Measurements from ENCODE around the gene SPPL2A. TPM values are rescaled to one million over a fixed set of nuclear protein-coding genes. Genes with fewer than 3 reads are reported as not detected.

The SPPL2A gene
- total RNA-seq, 1 experiment from 2014 or later = 64.4 TPM

DNA sequence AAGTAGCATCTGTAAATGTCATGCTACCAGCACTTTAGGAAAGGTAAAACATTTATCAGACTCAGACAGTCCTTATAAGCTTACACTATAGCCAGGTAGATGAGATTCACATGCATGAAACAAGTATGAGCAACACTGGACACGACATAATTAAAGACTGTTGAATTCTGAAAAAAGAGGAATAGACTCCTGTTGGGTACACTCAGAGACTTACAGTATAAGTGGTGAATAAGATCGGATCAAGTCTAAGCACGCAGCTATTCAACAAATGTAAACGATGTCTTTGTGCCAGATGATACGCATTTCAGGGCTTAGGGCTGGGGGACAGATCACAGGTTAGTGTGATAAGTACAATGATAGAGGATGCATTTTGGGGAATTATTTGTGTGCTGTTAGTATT is 43.2 kb upstream of the SPPL2A start:
- Histone ChIP-seq H3K23ac (ENCODE audit: insufficient read length, low read depth, low read length) (no peak overlapping the region), H3K27me3 (ENCODE audit: insufficient read depth, low read length) (no peaks in the 10 kb centered on the region), H2BK15ac (ENCODE audit: low read depth, low read length) (no peak overlapping the region), H3K4me2 (ENCODE audit: insufficient read depth, insufficient read length, low read length) (no peak overlapping the region), H2AK5ac (ENCODE audit: insufficient read length, low read length) (no peak overlapping the region), H2BK120ac (ENCODE audit: low read depth, low read length, poor library complexity, severe bottlenecking) (no peak overlapping the region), H3K18ac (ENCODE audit: insufficient read length, low read depth, low read length) (no peak overlapping the region), H3K14ac (ENCODE audit: insufficient read depth, low read length) (no peak overlapping the region), H3K23me2 (ENCODE audit: insufficient read length, low read depth, low read length, poor library complexity, severe bottlenecking) (no peaks in the 10 kb centered on the region), H4K91ac (ENCODE audit: insufficient read length, low read depth, low read length) (no peak overlapping the region), H2AFZ (ENCODE audit: low read length) (no peak overlapping the region), H3K79me1 (ENCODE audit: insufficient read depth, low read depth, low read length, poor library complexity, severe bottlenecking) (no peaks in the 10 kb centered on the region), H3K56ac (ENCODE audit: insufficient read length, low read depth, low read length) (no peak overlapping the region), H4K5ac (ENCODE audit: insufficient read length, low read depth, low read length) (no peak overlapping the region), H3K27ac (ENCODE audit: insufficient read length, low read depth, low read length) (no peak overlapping the region), H2BK20ac (ENCODE audit: low read depth, low read length, poor library complexity, severe bottlenecking) (no peak overlapping the region), H3K4ac (ENCODE audit: low read depth, low read length) (no peak overlapping the region), H3K79me2 (ENCODE audit: insufficient read depth, low read length) (no peaks in the 10 kb centered on the region), H4K8ac (replicated peaks; ENCODE audit: insufficient read length, low read depth, low read length) (no peak overlapping the region), H3K9ac (ENCODE audit: extremely low read depth, insufficient read length, low read length) (no peak overlapping the region), H3T11ph (ENCODE audit: low read length) (no peak overlapping the region), H4K20me1 (ENCODE audit: control insufficient read depth, insufficient read depth, insufficient read length) (no peaks in the 10 kb centered on the region), H2BK12ac (ENCODE audit: insufficient read length, low read depth, low read length) (no peak overlapping the region), H2BK5ac (ENCODE audit: insufficient read length, low read length) (no peak overlapping the region), H3K9me3 (ENCODE audit: control insufficient read depth, low read depth, low read length) (no peaks in the 10 kb centered on the region), H3K4me1 (ENCODE audit: insufficient read depth, low read length) (no peaks in the 10 kb centered on the region)
- TF ChIP-seq, protein P1, sequence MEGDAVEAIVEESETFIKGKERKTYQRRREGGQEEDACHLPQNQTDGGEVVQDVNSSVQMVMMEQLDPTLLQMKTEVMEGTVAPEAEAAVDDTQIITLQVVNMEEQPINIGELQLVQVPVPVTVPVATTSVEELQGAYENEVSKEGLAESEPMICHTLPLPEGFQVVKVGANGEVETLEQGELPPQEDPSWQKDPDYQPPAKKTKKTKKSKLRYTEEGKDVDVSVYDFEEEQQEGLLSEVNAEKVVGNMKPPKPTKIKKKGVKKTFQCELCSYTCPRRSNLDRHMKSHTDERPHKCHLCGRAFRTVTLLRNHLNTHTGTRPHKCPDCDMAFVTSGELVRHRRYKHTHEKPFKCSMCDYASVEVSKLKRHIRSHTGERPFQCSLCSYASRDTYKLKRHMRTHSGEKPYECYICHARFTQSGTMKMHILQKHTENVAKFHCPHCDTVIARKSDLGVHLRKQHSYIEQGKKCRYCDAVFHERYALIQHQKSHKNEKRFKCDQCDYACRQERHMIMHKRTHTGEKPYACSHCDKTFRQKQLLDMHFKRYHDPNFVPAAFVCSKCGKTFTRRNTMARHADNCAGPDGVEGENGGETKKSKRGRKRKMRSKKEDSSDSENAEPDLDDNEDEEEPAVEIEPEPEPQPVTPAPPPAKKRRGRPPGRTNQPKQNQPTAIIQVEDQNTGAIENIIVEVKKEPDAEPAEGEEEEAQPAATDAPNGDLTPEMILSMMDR (conservative IDR thresholded peaks at IDR 0.05) = no peak
- Mint-ChIP-seq H3K9me3 (no peaks in the 10 kb centered on the region), H3K36me3 (ENCODE audit: insufficient read depth in 1 of 3, low read depth in 3 of 3) (no peaks in the 10 kb centered on the region; a peak in 1 of 7 replicates), H3K4me3 (no peak overlapping the region), H3K27me3 (ENCODE audit: low read depth) (no peaks in the 10 kb centered on the region; the same call in 1 of the 2 replicates), H3K27ac (no peak overlapping the region), H3K4me1 (peaks cover 7 to 8% of the 10 kb centered on the region in 2 experiments)
- no peak for DNase-seq
- no CpG with 5 or more reads among the region's 5 CpGs for WGBS (ENCODE audit: extremely low coverage, insufficient read length, low lambda C conversion rate)
